Measurements from ENCODE around the gene ACTG2.
"Not testable (repeated sequence)": the region's sequence is repeated elsewhere in the genome, so short reads cannot be mapped to it uniquely, and the experiment has no call there.

The ACTG2 gene

DNA sequence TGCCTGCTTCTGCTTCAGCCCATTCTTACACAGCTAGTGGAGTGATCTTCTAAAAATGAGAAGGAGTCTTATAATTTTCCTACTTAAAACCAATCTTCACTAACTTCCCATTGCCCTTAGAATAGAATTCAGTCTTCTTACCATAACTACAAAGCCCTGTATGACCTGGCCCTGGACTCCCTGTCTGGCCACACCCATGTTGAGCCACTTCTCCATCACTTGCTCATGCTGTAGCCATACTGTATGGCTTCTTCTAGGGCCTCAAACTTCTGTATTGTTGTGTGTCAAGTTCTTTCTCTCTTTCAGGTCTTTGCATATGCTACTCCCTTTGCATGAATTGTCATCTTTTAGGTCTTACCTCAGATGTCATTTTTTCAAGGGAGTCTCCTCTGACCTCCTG lies 45.1 kb downstream of the ACTG2 start:
- no peak for DNase-seq

DNA sequence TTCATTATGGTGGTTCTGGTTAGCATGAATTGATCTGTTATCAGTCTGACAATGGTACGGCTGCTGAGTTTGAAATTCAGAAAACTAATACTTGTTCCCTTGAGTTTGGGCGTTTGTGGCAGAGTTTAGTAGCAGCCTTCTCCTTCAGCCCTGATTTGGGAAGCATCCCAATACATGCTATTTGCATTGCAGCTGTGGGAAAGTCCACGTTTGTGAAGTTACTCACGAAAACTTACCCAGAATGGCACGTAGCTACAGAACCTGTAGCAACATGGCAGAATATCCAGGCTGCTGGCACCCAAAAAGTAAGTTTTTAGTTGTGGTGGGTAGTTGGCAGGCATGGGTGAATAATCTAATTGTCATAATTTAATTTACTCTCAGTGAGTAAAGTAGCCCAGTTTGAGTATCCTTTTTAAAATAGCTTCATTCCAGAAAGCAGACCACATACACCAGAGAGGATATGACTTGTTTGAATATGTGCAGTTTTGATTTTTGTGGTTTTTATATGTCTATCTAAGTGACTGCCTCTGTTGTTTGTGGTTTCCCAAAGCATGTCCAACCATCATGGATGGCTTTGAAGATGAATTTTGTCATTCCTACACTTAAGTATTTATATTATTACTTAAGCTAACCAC lies 46.0 kb downstream of the ACTG2 start:
- no peak for DNase-seq

DNA sequence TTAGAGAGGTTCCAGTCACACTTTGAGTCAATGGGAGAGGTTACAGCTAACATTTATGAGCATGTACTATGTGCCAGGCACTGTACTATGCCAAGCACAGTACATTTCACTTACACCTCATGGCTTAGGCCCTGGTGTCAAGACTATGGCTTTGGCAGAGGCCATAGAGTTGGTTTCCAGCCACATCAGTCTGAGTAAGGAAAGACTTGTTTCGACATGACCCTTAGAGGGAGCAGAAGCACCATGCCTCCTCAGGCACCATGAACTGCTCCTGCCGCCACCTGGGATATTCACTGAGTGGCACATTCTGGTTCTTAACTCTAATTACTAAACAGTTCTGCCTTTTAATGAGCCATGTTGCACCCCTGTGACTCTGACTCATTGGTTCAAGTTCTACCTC lies 46.6 kb downstream of the ACTG2 start:
- no peak for DNase-seq

DNA sequence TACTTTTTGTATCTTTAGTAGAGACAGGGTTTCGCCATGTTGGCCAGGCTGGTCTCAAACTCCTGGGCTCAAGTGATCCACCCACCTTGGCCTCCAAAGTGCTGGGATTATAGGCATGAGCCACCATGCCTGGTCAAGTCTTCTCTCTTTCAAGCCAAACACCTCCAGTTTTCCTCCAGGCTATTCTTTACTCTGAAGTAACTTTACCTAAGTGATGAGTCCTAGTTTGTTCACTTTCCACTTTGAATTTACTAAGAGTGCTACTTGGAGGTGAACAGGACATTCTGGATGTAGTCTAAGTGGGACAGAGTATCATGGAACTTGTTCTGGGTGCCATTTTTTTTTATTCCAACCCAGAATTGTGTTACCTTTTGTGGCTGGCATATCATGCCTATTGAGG lies 47.3 kb downstream of the ACTG2 start:
- not testable (repeated sequence) for DNase-seq

DNA sequence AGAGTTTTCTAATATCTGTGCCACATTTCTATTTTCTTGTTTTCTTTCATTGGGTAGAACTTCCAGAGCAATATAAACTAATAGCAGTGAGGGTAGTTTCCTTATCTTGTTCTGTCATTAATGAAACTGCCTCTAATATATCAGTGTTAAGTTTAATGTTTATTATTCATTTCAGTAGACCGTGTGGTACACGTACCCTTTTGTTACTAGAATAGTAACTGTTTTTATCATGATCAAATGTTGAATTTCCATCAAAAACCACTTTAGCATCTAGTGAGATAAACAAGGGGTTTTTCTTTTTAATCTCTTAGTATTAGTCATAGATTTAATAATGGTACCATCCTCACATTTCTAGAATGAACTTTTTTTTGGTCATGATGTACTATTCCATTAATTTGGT lies 49.9 kb downstream of the ACTG2 start:
- DNase-seq = no peak

DNA sequence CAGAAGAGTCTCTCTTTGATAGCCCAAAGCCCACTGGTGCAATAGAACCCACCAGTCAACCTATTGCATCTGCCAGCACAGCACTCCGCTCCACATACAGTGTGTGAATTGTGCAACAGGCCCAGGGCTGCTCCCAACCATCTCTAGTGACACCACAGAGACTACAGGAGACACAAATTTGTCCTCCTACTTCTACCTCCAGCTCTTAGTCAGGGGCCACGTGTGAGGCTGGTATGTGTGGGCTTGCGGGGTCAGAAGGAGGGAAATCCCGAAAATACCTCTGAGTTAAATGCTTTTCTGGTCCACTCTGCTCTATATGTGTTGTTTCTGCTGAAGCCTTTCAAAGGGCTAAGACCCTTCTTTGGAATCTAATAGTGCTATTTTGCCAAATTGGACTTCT lies 51.9 kb downstream of the ACTG2 start:
- DNase-seq = no peak

DNA sequence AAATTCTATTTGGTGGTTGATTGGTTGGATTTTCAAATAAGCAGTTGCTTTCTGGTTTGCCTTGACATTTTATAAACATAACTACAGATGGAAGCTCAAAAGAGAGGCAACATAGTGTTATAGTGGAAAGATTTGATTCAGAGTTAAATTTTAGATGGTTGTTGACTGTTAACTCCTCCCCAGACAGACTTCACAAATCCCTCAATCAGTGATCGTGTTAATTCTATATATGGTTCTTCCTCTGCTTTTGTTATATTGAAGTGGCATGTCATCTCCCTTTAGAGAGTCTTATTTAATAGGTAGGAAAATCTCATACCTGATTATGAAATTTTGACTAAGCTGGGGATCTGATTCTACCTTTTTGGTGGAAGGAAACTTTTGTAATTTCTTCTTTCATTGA lies 53.4 kb downstream of the ACTG2 start:
- no peak for DNase-seq

DNA sequence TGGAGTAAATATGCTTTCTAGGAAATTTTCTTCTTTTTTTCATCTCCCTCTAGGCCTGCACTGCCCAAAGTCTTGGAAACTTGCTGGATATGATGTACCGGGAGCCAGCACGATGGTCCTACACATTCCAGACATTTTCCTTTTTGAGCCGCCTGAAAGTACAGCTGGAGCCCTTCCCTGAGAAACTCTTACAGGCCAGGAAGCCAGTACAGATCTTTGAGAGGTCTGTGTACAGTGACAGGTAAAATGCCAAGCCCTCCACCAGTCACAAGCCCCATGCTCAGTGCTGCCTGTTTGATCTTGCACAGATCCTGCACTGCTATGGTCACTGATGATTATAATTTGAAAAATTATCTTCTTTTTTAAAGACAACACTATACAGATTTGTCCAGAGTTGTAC lies 53.9 kb downstream of the ACTG2 start:
- DNase-seq = no peak

DNA sequence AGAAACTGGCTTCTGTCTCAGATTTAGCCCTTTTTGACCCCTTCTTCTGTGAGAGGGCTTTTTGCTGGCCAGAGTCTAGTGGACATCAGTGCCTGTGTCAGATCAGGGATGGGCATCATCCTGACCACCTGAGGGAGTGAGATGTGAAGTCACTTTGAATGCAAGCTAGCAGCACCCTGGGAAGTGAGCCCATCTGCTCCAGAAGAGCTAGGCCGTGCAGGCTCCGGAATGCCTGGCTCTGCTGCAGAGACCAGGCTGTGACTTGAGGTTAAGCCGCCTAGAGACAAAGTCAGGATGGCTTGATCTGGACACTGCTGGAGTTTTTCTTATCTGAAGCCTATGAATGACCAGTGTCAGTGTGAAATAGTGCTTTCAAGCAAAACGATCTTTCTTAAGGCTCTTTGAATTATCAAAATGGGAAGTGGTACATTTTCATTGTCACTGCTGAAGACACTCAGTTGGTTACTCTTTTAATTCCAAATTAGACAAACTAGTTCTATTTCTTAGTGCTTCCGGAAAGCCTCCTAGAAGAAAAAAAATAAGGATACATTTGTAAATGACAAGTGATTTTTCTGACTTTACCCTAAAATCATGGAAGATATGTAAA lies 54.7 kb downstream of the ACTG2 start:
- DNase-seq = no peak

DNA sequence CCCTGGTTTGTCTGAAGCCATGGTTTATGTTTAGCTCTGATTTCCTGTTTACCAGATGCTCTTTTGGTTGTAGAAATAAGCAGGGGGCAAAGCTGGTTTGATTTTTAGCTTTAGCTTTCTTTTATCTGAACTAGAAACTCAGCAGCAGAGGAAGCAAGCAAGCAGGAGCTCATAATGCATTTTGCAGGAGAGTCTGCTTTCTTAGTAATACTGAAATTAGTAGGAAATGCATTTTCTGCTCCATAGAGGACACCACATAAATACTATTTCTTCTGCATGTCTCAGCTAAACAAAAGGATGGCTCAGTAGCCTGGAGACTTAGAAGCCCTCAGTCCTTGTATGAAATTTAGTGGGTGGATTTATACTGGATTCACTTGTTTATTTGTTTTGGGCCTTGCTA lies 57.0 kb downstream of the ACTG2 start:
- DNase-seq = no peak

DNA sequence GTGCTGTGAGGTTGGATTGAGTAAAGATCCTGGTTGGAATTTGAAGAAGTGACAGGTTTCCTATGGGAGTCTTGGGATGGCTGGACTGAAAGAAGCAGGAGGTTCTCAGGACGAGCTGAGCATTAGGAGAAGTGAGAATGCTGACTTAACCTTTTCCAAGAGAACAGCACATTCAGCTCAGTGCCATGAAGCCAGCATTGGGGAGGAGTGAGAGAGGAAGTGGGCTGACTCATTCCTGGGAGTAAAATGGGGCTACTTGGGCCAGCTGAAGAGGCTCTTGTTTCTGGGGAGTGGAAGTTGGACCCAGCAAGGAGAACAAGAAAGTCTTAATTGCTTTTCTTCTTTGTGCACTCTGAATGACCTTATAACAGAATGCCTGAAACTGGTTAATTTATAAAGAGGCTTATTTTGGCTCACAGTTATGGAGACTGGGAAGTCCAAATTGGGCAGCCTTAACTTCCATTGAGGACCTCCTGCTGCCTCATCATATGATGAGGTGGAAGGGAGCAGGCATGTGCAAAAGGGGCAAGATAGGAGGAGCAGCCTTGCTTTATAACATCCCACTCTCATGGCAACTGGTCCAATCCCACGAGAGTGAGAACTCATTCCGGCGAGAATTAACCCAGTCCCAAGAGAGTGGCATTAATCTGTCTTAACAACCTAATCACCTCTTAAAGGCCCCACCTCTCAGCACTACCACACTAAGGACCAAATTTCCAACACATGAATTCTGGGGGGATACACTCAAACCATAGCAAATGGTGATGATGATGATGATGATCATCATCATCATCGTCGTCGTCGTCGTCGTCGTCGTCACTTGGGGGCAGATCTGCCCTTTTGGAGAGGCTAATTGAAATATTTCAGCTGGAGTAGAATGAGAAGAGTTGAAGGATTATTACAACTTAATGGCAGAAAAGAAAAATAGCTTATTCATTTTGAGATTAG lies 60.0 kb downstream of the ACTG2 start:
- DNase-seq = peak; percentile 19 to 27

DNA sequence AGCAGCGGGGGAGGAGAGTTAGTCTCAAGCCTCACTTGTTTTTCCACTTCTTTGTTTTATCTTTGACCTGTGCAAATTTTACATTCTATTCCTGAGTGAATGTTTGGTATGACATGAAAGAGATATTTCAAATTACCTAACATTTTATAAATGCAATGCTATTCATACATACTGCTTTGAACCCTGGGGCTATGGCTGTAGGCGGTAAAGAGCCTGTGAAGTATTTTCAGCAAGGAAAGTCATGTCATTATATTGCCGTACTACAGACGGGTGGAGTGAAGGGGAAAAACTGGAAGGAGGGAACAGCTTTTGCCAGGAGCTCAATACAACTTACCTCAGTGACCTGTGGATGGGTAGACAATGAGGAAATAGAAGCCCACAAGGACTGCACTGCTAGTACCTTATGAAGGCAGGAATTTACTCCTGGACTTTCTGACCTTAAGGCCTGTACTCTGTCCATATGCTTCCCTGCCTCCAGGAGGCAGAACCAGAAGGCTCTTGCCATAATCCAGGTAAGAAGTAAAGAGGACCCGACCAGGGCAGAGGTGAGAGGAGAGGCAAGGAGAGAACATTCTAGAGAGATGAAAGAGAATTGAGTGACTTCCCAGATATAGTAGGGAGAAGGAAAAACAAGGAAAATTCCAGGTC lies 63.5 kb downstream of the ACTG2 start:
- DNase-seq = no peak

DNA sequence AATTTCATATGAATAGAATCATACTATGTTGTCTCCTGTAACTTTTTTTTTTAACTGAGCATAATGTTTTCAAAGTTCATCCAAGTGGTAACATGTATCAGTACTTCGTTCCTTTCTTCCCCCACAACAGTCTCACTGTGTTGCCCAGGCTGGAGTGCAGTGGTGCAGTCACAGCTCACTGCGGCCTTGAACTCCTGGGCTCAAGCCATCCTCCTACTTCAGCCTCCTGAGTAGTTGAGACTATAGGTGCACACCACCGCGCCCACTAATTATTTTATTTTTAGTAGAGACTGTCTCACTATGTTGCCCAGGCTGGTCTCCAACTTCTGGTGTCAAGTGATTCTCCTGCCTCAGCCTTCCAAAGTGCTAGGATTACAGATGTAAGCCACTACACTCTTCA lies 68.5 kb downstream of the ACTG2 start:
- DNase-seq = no peak

DNA sequence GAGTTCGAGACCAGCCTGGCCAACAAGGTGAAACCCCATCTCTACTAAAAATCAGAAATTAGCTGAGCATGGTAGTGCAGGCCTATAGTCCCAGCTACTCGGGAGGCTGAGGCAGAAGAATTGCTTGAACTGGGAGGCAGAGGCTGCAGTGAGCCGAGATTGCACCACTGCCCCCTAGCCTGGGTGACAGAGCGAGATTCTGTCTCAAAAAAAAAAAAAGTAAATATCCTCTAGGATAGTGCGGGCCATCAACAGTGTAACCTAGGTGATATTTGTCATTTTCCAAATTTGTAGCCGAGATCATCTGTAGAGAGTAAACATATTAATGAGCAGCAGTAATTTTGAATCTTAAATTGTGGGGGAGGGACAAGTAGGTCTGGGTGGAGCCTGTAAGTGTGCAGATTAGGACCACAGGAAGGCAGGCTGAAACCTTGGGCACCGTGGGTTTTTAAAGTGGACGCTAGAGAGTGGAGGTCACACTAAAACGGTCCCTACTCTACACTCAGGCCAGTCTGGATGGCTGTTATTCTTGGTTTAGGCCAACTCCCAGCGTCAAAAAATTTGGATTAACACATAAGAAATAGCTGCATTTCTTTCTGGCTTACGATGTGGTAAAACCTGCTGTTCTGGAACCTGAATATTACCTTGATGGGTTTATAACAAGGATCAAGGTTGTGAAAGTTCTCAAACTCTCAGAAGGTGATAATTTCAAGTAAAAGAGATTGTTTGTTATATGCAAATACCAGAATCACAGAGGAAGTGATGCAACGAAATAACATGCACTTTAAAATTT lies 69.2 kb downstream of the ACTG2 start:
- no peak for DNase-seq

DNA sequence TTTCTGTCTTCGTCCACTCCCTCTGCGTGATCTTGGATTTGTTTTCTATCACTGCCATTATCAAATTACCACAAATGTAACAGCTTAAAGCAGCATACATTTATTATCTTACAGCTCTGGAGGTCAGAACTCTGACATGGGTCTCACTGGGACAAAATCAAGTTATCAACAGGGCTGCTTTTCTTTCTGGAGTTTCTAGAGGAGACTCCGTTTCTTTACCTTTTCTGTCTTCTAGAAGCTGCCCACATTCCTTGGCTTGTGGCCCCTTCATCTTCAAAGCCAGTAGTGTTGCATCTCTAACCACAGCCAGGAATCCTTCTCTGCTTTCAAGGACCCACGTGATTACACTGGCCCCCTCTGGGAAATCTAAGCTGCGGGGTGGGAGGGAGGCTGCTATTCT lies 70.0 kb downstream of the ACTG2 start:
- no peak for DNase-seq

DNA sequence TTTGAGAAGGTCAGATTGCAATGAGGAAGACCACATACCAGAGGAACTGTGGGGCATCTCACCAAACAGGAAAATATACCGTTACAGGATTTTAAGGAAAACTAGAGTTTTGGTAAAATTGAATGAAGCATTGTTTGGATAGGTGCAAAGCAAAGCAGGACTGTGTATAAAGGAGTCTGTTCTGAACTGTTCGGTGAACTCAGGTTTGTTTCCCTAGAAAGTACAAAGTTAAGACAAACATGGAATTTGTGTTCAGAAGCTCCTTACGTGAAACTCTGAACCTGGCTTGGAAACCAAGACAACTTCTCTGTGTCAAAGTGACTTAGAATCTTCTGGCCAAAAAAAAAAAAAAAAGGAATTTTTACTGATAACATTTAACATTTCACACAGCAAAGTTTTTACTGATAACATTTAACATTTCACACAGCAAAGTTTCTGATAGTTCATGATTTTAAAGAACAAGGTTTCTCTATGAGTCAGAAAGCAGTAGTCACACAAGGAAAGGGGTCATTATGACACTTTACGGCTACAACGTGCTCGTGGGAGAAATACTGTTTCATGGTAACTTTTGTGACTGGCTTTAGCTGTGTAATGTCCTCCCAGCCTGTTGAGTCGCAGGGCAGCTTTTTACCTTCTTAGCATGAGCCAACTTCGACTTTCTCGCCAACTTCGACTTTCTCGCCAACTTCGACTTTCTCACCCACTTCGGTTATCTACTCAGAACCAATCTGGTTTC lies 70.7 kb downstream of the ACTG2 start:
- no peak for DNase-seq

DNA sequence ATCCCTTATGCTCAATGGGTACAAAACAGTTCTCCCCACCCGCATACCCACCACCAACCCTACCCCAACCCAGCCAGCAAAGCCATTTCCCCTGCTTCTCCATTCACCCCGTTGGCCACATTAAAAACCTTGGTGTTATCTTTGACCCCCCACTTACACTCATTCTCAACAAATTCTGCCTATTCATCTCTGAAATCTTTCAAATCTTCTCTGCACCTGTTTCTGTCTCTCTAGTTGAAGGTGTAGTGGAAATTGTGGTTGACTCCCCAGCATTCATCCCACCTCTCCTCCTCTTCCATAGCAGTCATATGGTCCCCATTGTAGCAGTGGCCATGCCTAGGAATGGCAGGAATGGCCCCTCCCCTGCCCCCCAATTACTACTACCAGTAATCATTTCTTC lies 71.4 kb downstream of the ACTG2 start:
- no peak for DNase-seq

DNA sequence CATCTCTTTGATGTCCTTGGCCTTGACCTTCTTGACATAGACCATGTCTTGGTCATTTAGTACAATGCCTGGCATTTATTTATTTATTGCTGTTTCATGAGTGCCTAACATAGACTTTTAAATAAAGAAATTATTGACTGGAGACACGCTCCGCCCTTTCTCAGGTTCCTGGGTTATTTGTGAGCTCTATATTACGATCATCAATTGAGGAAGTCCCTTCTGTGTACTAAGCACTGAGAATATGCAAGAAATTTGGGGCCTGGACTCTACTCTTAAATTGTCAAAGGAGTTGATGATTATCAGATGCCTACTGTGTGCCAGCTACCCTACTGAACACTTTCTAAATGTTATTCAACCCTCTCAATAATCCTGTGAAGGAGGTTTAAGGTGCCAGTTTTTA lies 72.2 kb downstream of the ACTG2 start:
- no peak for DNase-seq

DNA sequence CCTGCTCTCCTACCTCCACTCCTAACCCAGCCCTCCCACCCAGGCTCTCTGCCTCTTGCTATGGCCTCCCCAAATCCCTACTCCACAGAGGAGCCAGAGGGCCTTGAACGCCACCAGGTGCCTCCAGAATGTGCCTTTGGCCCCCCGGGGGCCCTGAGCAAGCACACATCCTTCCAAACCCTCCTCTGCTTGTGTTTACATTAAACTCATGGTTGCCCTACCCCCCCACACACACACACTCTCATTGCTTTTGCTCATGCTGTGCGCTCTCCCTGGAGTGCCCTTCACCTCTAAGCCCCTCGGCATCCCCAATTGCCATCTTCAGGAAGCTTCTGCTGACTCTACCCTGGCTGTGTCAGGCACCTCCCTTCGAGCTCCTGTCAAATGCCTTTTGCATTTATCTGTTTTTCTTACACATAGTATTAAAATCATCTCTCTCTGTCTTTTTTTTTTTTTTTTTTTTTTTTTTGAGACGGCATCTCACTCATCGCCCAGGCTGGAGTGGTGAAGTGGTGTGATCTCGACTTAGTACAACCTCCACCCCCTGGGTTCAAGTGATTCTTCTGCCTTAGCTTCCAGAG lies 75.6 kb downstream of the ACTG2 start:
- DNase-seq = no peak

DNA sequence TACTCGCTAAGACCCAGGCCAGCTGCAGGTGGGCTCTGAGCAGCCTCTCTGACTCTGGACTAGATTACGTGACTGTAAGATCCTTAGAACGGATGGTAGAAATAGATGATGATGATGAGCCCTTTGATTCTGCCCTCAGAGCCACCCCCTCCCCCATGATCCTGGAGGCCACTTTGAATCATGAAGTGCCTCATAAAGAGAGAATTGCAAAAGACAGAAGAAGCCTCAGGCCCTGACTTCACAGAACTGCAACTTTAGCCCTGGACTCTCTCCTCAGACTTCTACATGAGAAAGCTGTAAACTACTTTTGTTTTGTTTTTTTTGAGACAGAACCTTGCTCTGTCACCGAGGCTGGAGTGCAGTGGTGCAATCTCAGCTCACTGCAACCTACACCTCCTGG lies 76.5 kb downstream of the ACTG2 start:
- DNase-seq = no peak
